Ovary (tissue), 9 donors: Measurements from ENCODE around the gene STK32C. TPM values are rescaled to one million over a fixed set of nuclear protein-coding genes. Genes with fewer than 3 reads are reported as not detected.

Source experiments
- DNase-seq, 5 donors: peaks; one replicate each; pipeline ENCODE4 v3.0.0-alpha.2; 2019 to 2020
- H3K27ac ChIP-seq, 2 donors: fragments of 200-600 bp; one replicate each; pipeline versions ENCODE4 v1.5.1 to v1.8.0; 2019 to 2022
- H3K27me3 ChIP-seq: fragments of 200-600 bp; one replicate; pipeline ENCODE4 v1.8.0; 2022
- H3K36me3 ChIP-seq: fragments of 200-600 bp; sonication (generic); one replicate; pipeline ENCODE4 v1.5.1; 2019
- H3K4me1 ChIP-seq: one replicate; pipeline ENCODE4 v1.8.1; 2013; ENCODE audit warnings: mild to moderate bottlenecking, moderate library complexity; ENCODE audit not compliant: insufficient read depth
- H3K4me3 ChIP-seq: fragments of 200-600 bp; sonication (generic); one replicate; pipeline ENCODE4 v1.5.1; 2017
- H3K9me3 ChIP-seq, 2 donors: fragments of 200-600 bp in 1 of 2; sonication (generic) in 1 of 2; one replicate each; pipeline versions ENCODE4 v1.5.1 to v1.8.1; 2013 to 2019; ENCODE audit warnings: mild to moderate bottlenecking in 1 of 2, moderate library complexity in 1 of 2
- EP300 ChIP-seq: sonication (generic); formaldehyde crosslinking; IDR thresholded peaks from one replicate; pipeline ENCODE4 v1.6.1; 2017; ENCODE audit warnings: antibody characterized with exemption
- POLR2A ChIP-seq: fragments of 450-650 bp; IDR thresholded peaks from one replicate; pipeline ENCODE4 v1.6.1; 2017; ENCODE audit warnings: antibody characterized with exemption, mild to moderate bottlenecking, moderate library complexity
- WGBS, 3 donors: extraction: QIAGEN DNeasy Blood & Tissue Kit in 1 of 3; methylation state at CpG; one replicate each; pipeline versions ENCODE4 v1.1.5 to v1.1.7; 2013 to 2017; 5-methylcytosine and 5-hydroxymethylcytosine counted together
- intact Hi-C, 4 donors: fragments of 100-400 bp; cut with DNase I; formaldehyde crosslinking; loops; one replicate each; pipeline versions ENCODE4 v1.11.0 to v1.15.1; 2022 to 2023
- polyA plus RNA-seq, 2 donors: library from polyadenylated mRNA; stranded (reverse); fragments of 200-250 nt in 1 of 2; fragments of 350-450 nt in 1 of 2; fragmentation: Illumina TruSeq in 1 of 2; extraction: RNeasy Lipid Tissue Mini Kit (QIAGEN cat#74804) in 1 of 2; gene quantifications; one replicate each; pipeline ENCODE4 v1.2.3, GENCODE V29; 2013 to 2014
- total RNA-seq, 7 donors: library from RNA; depleted of rRNA in 2 of 7; stranded (reverse); fragments of >200 nt in 2 of 7; fragmentation: NEBNext Ultra II Directional in 3 of 7; extraction: Animal tissue kit (Norgen Biotek cat#: 25700) in 3 of 7; gene quantifications; one replicate each; pipeline versions ENCODE4 v1.1.0 to v1.2.4, GENCODE V29; 2016 to 2023
- TF ChIP-seq, protein P1 (sequence below), 3 donors: fragments of 450-650 bp in 2 of 3; fragments of 200-600 bp in 1 of 3; IDR thresholded peaks; one replicate each; pipeline versions ENCODE4 v1.5.1 to v1.8.0; 2016 to 2022; ENCODE audit warnings: antibody characterized with exemption in 3 of 3, mild to moderate bottlenecking in 1 of 3
- donor health status: DM: no; HTN: no; CAD: no; lungs with moderate emphysema.
- donor health status: DM: no; HTN: no; CAD: no.
- donor health status: Bipolar disorder and iron deficiency.
- donor health status: DM: yes; HTN: yes; CAD: no.
- donor health status: DM: no; HTN: no; CAD: no.
- donor health status: DM: yes; HTN: yes; CAD: no.

STK32C gene
- total and polyA plus RNA-seq, 9 donors, result 2.6 to 13.8 (median 8.8) TPM

- no peak for DNase-seq
- intact Hi-C loops, result no loop called here
- H3K36me3 ChIP-seq, result no peaks in the 10 kb centered on the region
- 72 to 84% (median 82%) methylated on average over 11 of the region's 11 CpGs for WGBS, 3 donors
- H3K4me1 ChIP-seq, result peaks cover 2% of the 10 kb centered on the region
- no peaks in the 10 kb centered on the region for H3K27me3 ChIP-seq
- no peak overlapping the region for H3K27ac ChIP-seq
- H3K4me3 ChIP-seq, result no peak overlapping the region
- no peaks in the 10 kb centered on the region for H3K9me3 ChIP-seq
- TF ChIP-seq, protein P1, sequence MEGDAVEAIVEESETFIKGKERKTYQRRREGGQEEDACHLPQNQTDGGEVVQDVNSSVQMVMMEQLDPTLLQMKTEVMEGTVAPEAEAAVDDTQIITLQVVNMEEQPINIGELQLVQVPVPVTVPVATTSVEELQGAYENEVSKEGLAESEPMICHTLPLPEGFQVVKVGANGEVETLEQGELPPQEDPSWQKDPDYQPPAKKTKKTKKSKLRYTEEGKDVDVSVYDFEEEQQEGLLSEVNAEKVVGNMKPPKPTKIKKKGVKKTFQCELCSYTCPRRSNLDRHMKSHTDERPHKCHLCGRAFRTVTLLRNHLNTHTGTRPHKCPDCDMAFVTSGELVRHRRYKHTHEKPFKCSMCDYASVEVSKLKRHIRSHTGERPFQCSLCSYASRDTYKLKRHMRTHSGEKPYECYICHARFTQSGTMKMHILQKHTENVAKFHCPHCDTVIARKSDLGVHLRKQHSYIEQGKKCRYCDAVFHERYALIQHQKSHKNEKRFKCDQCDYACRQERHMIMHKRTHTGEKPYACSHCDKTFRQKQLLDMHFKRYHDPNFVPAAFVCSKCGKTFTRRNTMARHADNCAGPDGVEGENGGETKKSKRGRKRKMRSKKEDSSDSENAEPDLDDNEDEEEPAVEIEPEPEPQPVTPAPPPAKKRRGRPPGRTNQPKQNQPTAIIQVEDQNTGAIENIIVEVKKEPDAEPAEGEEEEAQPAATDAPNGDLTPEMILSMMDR (IDR thresholded peaks at IDR 0.05), result no peak
- no peak for TF ChIP-seq EP300
Measured at GRCh38 chr10:132249226-132249724, 58.5 kb downstream of the STK32C start.

DNA sequence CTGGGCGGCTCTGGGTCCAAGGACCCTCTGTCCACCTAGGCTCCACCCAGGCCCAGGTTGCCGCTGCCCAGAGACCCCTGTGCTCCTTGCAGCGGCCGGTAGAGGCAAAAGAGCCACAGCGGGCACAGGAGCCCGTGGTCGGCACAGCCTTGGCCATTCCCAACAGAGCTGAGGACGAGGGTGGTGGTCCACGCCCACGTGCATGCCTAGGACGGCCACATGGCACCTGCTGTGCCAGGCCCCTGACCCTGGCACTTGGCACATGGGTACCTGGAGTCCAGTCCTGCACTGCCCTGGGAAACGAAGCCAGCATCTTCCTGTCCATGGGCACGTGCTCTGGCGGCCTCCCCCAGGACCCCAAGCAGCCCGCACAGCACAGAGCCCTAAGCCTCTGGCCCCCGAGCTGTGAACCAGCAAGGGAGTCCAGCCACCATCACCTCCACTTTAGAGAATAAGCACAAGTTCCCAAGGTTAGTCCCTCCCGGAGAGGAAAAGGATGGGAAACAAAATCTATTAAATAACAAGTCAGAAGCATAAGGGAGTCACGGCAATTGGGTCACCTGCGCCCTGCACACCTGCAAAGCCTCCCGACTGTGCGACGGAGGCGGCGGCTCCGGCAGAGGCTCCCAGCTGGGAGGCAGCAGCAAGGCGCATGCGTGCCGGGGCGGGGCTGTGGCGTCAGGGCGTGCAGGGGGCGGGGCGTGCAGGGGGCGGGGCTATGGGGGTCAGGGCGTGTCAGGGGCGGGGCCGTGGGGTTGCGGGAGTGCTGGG is 59.1 kb downstream of the STK32C start:
- intact Hi-C loops, result no loop called here
- 46 to 57% (median 51%) methylated on average over 32 to 38 of the region's 38 CpGs for WGBS, 3 donors
- no peak for TF ChIP-seq POLR2A
- Histone ChIP-seq H3K4me1 (peaks cover 2% of the 10 kb centered on the region), H3K36me3 (no peaks in the 10 kb centered on the region), H3K9me3 (no peaks in the 10 kb centered on the region), H3K4me3 (no peak overlapping the region), H3K27me3 (no peaks in the 10 kb centered on the region), H3K27ac (no peak overlapping the region)
- DNase-seq, result no peak

DNA sequence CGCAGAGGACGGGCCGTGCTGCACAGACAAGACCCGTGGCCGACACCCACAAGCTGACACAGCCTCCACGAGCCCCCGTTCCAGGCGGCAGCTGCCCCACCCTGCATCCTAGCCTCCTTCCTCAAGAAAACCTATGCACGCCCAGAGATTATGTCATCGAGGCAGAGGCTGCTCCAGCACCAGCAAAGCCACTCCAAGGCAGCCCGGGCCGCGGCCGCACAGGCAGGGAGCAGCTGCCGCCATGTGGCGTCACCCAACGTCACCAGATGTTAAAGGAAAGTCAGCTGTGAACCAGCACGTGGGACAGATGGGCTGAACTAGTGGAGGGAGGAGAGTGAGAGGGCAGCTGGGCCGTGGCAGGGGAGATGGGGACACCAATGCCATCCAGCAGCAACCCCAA is 59.8 kb downstream of the STK32C start:
- peaks cover 2% of the 10 kb centered on the region for H3K4me1 ChIP-seq
- no peak overlapping the region for H3K4me3 ChIP-seq
- no peaks in the 10 kb centered on the region for H3K36me3 ChIP-seq
- H3K27ac ChIP-seq, result no peak overlapping the region
- intact Hi-C loops, result no loop called here
- 82 to 87% (median 86%) methylated on average over 19 of the region's 19 CpGs for WGBS, 3 donors
- DNase-seq, result no peak
- H3K9me3 ChIP-seq, result no peaks in the 10 kb centered on the region
- H3K27me3 ChIP-seq, result no peaks in the 10 kb centered on the region
- TF ChIP-seq EP300 (no peak), POLR2A (no peak)
- TF ChIP-seq, protein P1 (IDR thresholded peaks at IDR 0.05), result no peak

- Histone ChIP-seq H3K27me3 (no peaks in the 10 kb centered on the region), H3K4me3 (no peak overlapping the region), H3K4me1 (peaks cover 4% of the 10 kb centered on the region), H3K36me3 (no peaks in the 10 kb centered on the region), H3K9me3 (no peaks in the 10 kb centered on the region), H3K27ac (no peak overlapping the region)
- 92 to 95% (median 94%) methylated on average over 13 of the region's 13 CpGs for whole genome bisulfite sequencing, 3 donors
- TF ChIP-seq POLR2A (no peak), EP300 (no peak)
- TF ChIP-seq, protein P1 (IDR thresholded peaks at IDR 0.05), result no peak
- intact Hi-C loops, result no loop called here
- no peak for DNase-seq
Measured at GRCh38 chr10:132246296-132246695, 61.5 kb downstream of the STK32C start.

- Histone ChIP-seq H3K27me3 (no peaks in the 10 kb centered on the region), H3K4me3 (no peak overlapping the region), H3K9me3 (no peaks in the 10 kb centered on the region), H3K27ac (no peak overlapping the region), H3K36me3 (no peaks in the 10 kb centered on the region), H3K4me1 (peaks cover 6% of the 10 kb centered on the region)
- intact Hi-C loops, result no loop called here
- DNase-seq, result no peak
- TF ChIP-seq EP300 (no peak), POLR2A (no peak)
- TF ChIP-seq, protein P1 (IDR thresholded peaks at IDR 0.05), result no peak
- 93 to 96% (median 95%) methylated on average over 14 of the region's 14 CpGs for WGBS, 3 donors
Measured at GRCh38 chr10:132245056-132245455, 62.7 kb downstream of the STK32C start.
